CD4-positive, alpha-beta memory T cell (primary cell): ENCODE measurements around the gene SEC23A. TPM values are rescaled to one million over a fixed set of nuclear protein-coding genes. Genes with fewer than 3 reads are reported as not detected.
"Not testable (repeated sequence)": the region's sequence is repeated elsewhere in the genome, so short reads cannot be mapped to it uniquely, and the experiment has no call there.

Source experiments
- CTCF ChIA-PET: fragments of 350-600 bp; sonication (Branson Sonifier 250); formaldehyde crosslinking; loops from one replicate; lab custom pipeline; 2021; ENCODE audit warnings: inconsistent platforms; ENCODE audit not compliant: partially characterized antibody; lab: Charles Lee
- POLR2A ChIA-PET: fragments of 350-600 bp; sonication (Branson Sonifier 250); formaldehyde crosslinking; loops from one replicate; lab custom pipeline; 2021; ENCODE audit not compliant: partially characterized antibody; lab: Charles Lee
- DNase-seq, 5 donors: peaks; one replicate each; pipeline versions ENCODE4 v3.0.0 to v3.0.0-alpha.2; 2020 to 2022; ENCODE audit warnings: mixed read lengths in 1 of 5
- H3K27ac ChIP-seq: one replicate; pipeline ENCODE4 v1.7.0; 2013; ENCODE audit warnings: low read depth, low read length
- H3K27me3 ChIP-seq: 2 replicates; pipeline ENCODE4 v1.7.0; 2013; ENCODE audit warnings: mild to moderate bottlenecking, low read length, moderate library complexity; ENCODE audit not compliant: insufficient read depth
- H3K36me3 ChIP-seq: 2 replicates; pipeline ENCODE4 v1.7.0; 2013; ENCODE audit warnings: mild to moderate bottlenecking, low read length, moderate library complexity; ENCODE audit not compliant: insufficient read depth
- H3K4me1 ChIP-seq: 2 replicates; pipeline ENCODE4 v1.7.0; 2013; ENCODE audit warnings: mild to moderate bottlenecking, low read length, moderate library complexity; ENCODE audit not compliant: insufficient read depth
- H3K4me3 ChIP-seq, 2 donors: one replicate each; pipeline ENCODE4 v1.7.0; 2013; ENCODE audit warnings: low read length in 2 of 2, mild to moderate bottlenecking in 1 of 2
- H3K9me3 ChIP-seq, 2 donors: one replicate each; pipeline ENCODE4 v1.7.0; 2013; ENCODE audit warnings: low read length in 2 of 2, control low read depth in 1 of 2; ENCODE audit not compliant: control insufficient read depth in 1 of 2
- H3K27ac Mint-ChIP-seq, 7 donors: one replicate each; pipeline ENCODE4 v1.8.0; 2020 to 2021; ENCODE audit warnings: mixed read lengths in 7 of 7, mild to moderate bottlenecking in 6 of 7, inconsistent platforms in 3 of 7, moderate library complexity in 3 of 7
- H3K27me3 Mint-ChIP-seq, 2 donors: one replicate each; pipeline ENCODE4 v1.8.0; 2020 to 2021; ENCODE audit warnings: mixed read lengths in 2 of 2
- H3K36me3 Mint-ChIP-seq, 2 donors: one replicate each; pipeline ENCODE4 v1.8.0; 2020 to 2021; ENCODE audit warnings: mixed read lengths in 2 of 2, inconsistent platforms in 1 of 2, mild to moderate bottlenecking in 1 of 2
- H3K4me1 Mint-ChIP-seq, 4 donors: one replicate each; pipeline ENCODE4 v1.8.0; 2020 to 2021; ENCODE audit warnings: mixed read lengths in 4 of 4, mild to moderate bottlenecking in 1 of 4
- H3K4me3 Mint-ChIP-seq, 8 donors: one replicate each; pipeline ENCODE4 v1.8.0; 2020 to 2021; ENCODE audit warnings: mixed read lengths in 8 of 8, mild to moderate bottlenecking in 7 of 8, moderate library complexity in 6 of 8, inconsistent platforms in 3 of 8
- H3K9me3 Mint-ChIP-seq, 8 donors: one replicate each; pipeline ENCODE4 v1.8.0; 2020 to 2021; ENCODE audit warnings: mixed read lengths in 8 of 8, mild to moderate bottlenecking in 5 of 8, inconsistent platforms in 3 of 8, moderate library complexity in 1 of 8
- intact Hi-C: fragments of 100-400 bp; cut with micrococcal nuclease; formaldehyde crosslinking; loops from one replicate; pipeline ENCODE4 v1.15.1; 2023
- polyA plus RNA-seq, 2 donors: library from polyadenylated mRNA; unstranded; fragments of 300-500 nt; fragmentation: Illumina TruSeq; gene quantifications; one replicate each; pipeline ENCODE4 v1.2.3, GENCODE V29; 2021
- total RNA-seq, 2 experiments: library from RNA; stranded (reverse); gene quantifications; one replicate each; pipeline ENCODE4 v1.2.3, GENCODE V29; 2021

SEC23A gene
- total and polyA plus RNA-seq, 4 experiments from 2014 or later = 42.9 to 70.3 (median 54.3) TPM

DNA sequence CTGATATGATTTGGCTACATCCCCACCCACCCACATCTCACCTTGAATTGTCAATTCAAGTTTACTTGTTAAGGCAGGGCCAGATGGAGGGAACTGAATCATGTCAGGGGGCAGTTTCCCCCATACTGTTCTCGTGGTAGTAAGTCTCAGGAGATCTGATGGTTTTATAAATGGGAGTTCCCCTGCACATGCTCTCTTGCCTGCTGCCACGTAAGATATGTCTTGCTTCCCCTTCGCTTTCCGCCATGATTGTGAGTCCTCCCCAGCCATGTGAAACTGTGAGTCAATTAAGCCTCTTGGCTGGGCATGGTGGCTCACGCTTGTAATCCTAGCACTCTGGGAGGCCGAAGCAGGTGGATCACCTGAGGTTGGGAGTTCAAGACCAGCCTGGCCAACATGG is 57.1 kb downstream of the SEC23A start:
- POLR2A ChIA-PET, intact Hi-C loops: not testable (repeated sequence)
- H3K36me3 ChIP-seq = peaks cover 35% of the 10 kb centered on the region

DNA sequence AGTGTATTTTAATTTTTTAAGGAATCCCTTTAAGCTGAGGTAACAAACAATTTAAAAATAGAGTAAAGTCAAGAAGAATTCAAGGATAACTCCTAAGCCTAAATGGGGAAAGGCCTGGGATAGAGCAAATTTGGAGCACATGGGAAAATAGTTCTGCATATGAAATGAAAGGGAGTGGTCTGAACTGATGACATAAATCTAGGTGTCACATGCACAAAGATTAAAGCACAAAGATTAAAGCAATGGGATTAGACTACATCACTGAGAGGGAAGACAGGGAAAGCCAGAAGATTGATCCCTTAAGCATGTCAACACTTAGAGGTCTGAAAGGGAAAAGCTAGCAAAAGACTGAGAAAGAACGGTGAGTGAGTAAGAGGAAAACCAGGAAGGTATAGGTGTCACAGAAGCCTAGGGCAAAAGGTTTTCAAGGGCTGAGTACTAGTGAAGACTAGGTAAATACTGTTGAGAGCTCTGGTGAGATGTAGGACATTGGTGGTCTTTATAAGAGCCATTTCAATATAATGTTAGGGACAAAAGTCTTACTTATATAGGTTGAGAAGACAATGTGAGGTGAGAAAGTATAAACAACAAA is 59.6 kb downstream of the SEC23A start:
- Mint-ChIP-seq H3K9me3 (no peaks in the 10 kb centered on the region), H3K4me1 (peaks cover 5 to 19% (median 10%) of the 10 kb centered on the region in 4 donors), H3K36me3 (peaks cover 60 to 68% of the 10 kb centered on the region in 2 donors), H3K27ac (peak overlapping the region in 2 of 7 donors; percentile 52 to 68), H3K27me3 (no peaks in the 10 kb centered on the region), H3K4me3 (no peak overlapping the region)
- ChIA-PET POLR2A (no interaction called here), CTCF (interaction anchor here (1.2 kb wide), 1 partner anchor 28 kb away, joined by 3 read pairs; no protein-coding TSS in a partner anchor)
- peaks cover 44% of the 10 kb centered on the region for H3K36me3 ChIP-seq
- H3K9me3 ChIP-seq = no peaks in the 10 kb centered on the region
- DNase-seq = no peak
- intact Hi-C loops = no loop called here
- no peaks in the 10 kb centered on the region for H3K27me3 ChIP-seq
- no peaks in the 10 kb centered on the region for H3K4me1 ChIP-seq
- no peak overlapping the region for H3K4me3 ChIP-seq
- no peak overlapping the region for H3K27ac ChIP-seq

More for the DNA sequence above, 57.1 kb downstream of the SEC23A start:
- peaks cover 59 to 62% of the 10 kb centered on the region in 2 donors for H3K36me3 Mint-ChIP-seq
- H3K27me3 Mint-ChIP-seq, H3K4me1 Mint-ChIP-seq, H3K9me3 ChIP-seq, H3K4me3 Mint-ChIP-seq, H3K9me3 Mint-ChIP-seq, H3K4me1 ChIP-seq, DNase-seq, CTCF ChIA-PET, H3K27me3 ChIP-seq, H3K27ac ChIP-seq, H3K4me3 ChIP-seq: not testable (repeated sequence)
- H3K27ac Mint-ChIP-seq = peak overlapping the region in 1 of 7 donors; percentile 17

DNA sequence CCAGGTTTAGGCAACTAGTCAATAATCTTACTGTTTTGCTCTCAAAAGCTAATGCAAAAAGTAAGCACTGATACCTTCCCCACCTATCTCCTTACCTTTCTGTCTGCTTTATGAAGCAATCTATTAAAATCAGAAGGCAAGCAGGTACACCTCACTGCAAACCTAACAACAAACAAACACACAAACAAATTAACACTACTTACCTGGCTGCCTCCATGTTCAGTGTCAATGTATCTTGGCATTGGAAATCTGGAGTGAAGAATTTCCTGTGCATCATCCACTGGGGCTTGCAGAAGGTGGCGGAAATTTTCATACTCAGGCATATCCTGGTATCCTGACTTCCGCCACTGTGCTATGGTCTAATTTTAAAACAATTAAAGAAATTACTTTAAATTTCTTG is 62.5 kb downstream of the SEC23A start:
- H3K27ac Mint-ChIP-seq = peak overlapping the region in 1 of 7 donors; percentile 53
- peaks cover 5 to 19% (median 8%) of the 10 kb centered on the region in 4 donors for H3K4me1 Mint-ChIP-seq
- Histone ChIP-seq H3K36me3 (peaks cover 45% of the 10 kb centered on the region), H3K27ac (no peak overlapping the region), H3K4me3 (no peak overlapping the region), H3K27me3 (no peaks in the 10 kb centered on the region), H3K9me3 (no peaks in the 10 kb centered on the region), H3K4me1 (no peaks in the 10 kb centered on the region)
- no peak overlapping the region for H3K4me3 Mint-ChIP-seq
- H3K27me3 Mint-ChIP-seq = no peaks in the 10 kb centered on the region
- peaks cover 38 to 44% of the 10 kb centered on the region in 2 donors for H3K36me3 Mint-ChIP-seq
- DNase-seq = no peak
- H3K9me3 Mint-ChIP-seq = no peaks in the 10 kb centered on the region
- POLR2A ChIA-PET = no interaction called here
- CTCF ChIA-PET = no interaction called here
- intact Hi-C loops = no loop called here

DNA sequence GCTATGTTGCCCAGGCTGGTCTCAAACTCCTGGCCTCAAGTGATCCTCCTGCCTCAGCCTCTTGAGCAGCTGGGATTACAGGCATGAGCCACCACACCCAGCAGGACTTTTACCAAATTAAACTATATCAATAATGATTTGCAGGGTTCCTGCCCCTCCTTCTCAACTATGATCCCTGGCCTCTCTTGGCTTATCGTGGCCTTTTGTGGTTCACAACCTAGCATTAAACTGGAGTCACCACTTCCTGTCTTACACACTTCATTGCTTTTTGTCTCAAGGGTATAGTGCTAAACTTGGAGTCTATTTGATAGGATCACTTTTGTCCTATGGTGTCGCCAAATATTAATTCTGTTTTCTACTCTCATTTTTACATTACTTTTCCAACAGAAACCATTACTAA is 64.5 kb downstream of the SEC23A start:
- peaks cover 5 to 19% (median 7%) of the 10 kb centered on the region in 4 donors for H3K4me1 Mint-ChIP-seq
- H3K9me3 ChIP-seq = no peaks in the 10 kb centered on the region
- H3K27me3 ChIP-seq = no peaks in the 10 kb centered on the region
- peaks cover 34 to 35% of the 10 kb centered on the region in 2 donors for H3K36me3 Mint-ChIP-seq
- H3K4me1 ChIP-seq = no peaks in the 10 kb centered on the region
- peaks cover 31% of the 10 kb centered on the region for H3K36me3 ChIP-seq
- POLR2A ChIA-PET = interaction anchor here (0.7 kb wide), 1 partner anchor 550 kb away, joined by 3 read pairs; no protein-coding TSS in a partner anchor
- H3K4me3 ChIP-seq = no peak overlapping the region
- peak overlapping the region in 5 of 7 donors; percentile 6 to 77 (median 58) for H3K27ac Mint-ChIP-seq
- no peak for DNase-seq
- no peaks in the 10 kb centered on the region for H3K9me3 Mint-ChIP-seq
- no peak overlapping the region for H3K27ac ChIP-seq
- intact Hi-C loops = no loop called here
- H3K27me3 Mint-ChIP-seq = no peaks in the 10 kb centered on the region
- CTCF ChIA-PET = no interaction called here
- peak overlapping the region in 1 of 8 donors; percentile 18 for H3K4me3 Mint-ChIP-seq

DNA sequence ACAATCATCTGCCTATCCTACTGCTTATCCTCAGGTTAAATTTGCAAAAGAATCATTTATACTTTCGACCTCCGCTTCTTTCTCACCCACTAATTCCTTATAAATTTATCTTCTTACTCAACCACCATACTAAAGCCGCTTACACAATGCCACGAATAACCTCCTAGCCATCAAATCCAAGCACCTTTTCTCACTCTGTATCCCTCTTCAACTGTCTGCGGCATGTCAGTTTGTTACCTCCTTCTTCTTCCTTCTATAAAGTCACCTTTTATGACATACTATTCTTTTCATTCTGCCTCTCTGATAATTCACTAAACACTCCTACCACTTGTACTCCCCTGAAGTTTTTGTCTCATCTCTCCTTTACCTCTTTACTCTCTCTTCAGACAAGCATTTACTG is 66.3 kb downstream of the SEC23A start:
- H3K36me3 Mint-ChIP-seq = peaks cover 31 to 36% of the 10 kb centered on the region in 2 donors

DNA sequence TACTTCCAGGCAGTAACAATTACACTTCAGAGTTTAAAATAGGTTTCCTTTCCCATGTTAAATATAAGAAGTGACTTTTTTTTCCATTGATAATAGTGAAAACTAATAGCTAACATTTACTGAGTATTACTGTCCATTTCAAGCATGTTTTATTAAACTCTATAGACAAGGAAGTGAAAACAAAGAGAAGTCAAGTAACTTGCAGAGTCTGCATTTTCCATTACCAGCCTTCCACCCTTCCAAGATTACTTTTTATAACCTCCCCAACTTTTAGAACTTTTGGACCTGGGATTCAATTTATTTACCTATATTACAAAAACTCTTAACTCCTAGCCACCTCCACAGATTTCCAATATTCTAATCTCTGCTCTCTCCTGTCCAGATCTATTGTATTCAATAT is 67.7 kb downstream of the SEC23A start:
- POLR2A ChIA-PET = no interaction called here
- no peak overlapping the region for H3K4me3 ChIP-seq
- Mint-ChIP-seq H3K9me3 (no peaks in the 10 kb centered on the region), H3K27me3 (no peaks in the 10 kb centered on the region), H3K27ac (peak overlapping the region in 1 of 7 donors; percentile 5), H3K4me1 (peaks cover 4 to 12% (median 5%) of the 10 kb centered on the region in 4 donors), H3K36me3 (peaks cover 39 to 45% of the 10 kb centered on the region in 2 donors), H3K4me3 (no peak overlapping the region)
- no peaks in the 10 kb centered on the region for H3K27me3 ChIP-seq
- CTCF ChIA-PET = no interaction called here
- H3K4me1 ChIP-seq = no peaks in the 10 kb centered on the region
- H3K9me3 ChIP-seq = no peaks in the 10 kb centered on the region
- no peak for DNase-seq
- no peak overlapping the region for H3K27ac ChIP-seq
- intact Hi-C loops = no loop called here
- H3K36me3 ChIP-seq = peaks cover 37% of the 10 kb centered on the region

More for the DNA sequence above, 66.3 kb downstream of the SEC23A start:
- H3K27ac ChIP-seq = no peak overlapping the region
- ChIA-PET POLR2A (no interaction called here), CTCF (no interaction called here)
- H3K4me3 ChIP-seq = no peak overlapping the region
- intact Hi-C loops = no loop called here
- no peaks in the 10 kb centered on the region for H3K27me3 Mint-ChIP-seq
- H3K27me3 ChIP-seq = no peaks in the 10 kb centered on the region
- H3K4me1 ChIP-seq = no peaks in the 10 kb centered on the region
- H3K36me3 ChIP-seq = peaks cover 41% of the 10 kb centered on the region
- no peak for DNase-seq
- no peaks in the 10 kb centered on the region for H3K9me3 ChIP-seq
- H3K9me3 Mint-ChIP-seq = no peaks in the 10 kb centered on the region
- H3K4me3 Mint-ChIP-seq = no peak overlapping the region
- H3K27ac Mint-ChIP-seq = no peak overlapping the region
- H3K4me1 Mint-ChIP-seq = peaks cover 4 to 16% (median 5%) of the 10 kb centered on the region in 4 donors

DNA sequence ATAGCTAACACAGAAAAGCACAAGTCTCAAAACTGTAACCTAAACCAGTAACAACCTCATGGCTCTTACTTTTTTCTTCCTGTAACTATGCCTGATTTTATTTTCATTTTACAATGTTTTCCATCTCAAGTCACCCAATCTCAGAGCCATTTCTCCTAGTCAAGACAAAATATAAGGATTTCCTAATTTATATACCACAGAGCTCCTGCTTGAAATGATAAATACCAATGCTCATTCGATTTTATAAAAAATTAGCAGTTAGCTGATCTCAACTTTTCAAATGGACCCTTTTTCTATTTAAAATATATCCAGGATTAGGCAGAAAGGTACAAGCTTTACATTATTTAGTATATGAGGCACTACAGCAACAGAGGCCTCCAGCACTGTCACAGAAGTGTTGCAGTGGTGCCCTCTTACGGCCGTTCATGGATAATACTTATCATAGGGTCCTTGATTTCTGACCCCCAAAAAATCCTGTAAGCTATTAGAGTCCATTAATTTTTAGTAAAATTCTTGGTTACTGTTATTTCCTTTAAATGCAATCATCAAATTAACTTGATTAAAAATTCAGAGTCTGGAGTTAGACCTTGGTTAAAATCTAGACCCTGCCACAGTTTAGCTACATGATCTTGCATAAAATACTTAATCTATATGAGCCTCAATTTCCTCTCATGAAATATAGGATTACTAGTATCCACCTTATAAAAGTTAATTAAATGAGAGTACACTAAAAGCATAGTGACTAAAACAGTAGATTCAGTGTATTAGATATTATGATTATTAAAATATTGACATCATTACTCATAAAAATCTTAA is 68.3 kb downstream of the SEC23A start:
- peak overlapping the region in 1 of 7 donors; percentile 39 for H3K27ac Mint-ChIP-seq
- ChIA-PET POLR2A (no interaction called here), CTCF (interaction anchor here (0.9 kb wide), 1 partner anchor 19 kb away, joined by 4 read pairs; no protein-coding TSS in a partner anchor)
- peaks cover 45 to 49% of the 10 kb centered on the region in 2 donors for H3K36me3 Mint-ChIP-seq
- intact Hi-C loops = no loop called here
- peaks cover 4 to 12% (median 5%) of the 10 kb centered on the region in 4 donors for H3K4me1 Mint-ChIP-seq
- H3K27me3 Mint-ChIP-seq = no peaks in the 10 kb centered on the region
- Histone ChIP-seq H3K9me3 (no peaks in the 10 kb centered on the region), H3K4me3 (no peak overlapping the region), H3K27me3 (no peaks in the 10 kb centered on the region), H3K36me3 (peaks cover 36% of the 10 kb centered on the region), H3K4me1 (no peaks in the 10 kb centered on the region), H3K27ac (no peak overlapping the region)
- H3K9me3 Mint-ChIP-seq = no peaks in the 10 kb centered on the region
- no peak for DNase-seq
- no peak overlapping the region for H3K4me3 Mint-ChIP-seq
